K562 treated with DMSO at 1 percent for 12 hours (cell line): ENCODE data around the gene ERFE. TPM values are rescaled to one million over a fixed set of nuclear protein-coding genes. Genes with fewer than 3 reads are reported as not detected.

Experiments used
- total RNA-seq: library from RNA; unstranded; fragments of 300-600 nt; gene quantifications from 2 replicates; pipeline ENCODE4 v1.2.3, GENCODE V29; 2022; ENCODE audit not compliant: insufficient read depth

ERFE gene, protein sequence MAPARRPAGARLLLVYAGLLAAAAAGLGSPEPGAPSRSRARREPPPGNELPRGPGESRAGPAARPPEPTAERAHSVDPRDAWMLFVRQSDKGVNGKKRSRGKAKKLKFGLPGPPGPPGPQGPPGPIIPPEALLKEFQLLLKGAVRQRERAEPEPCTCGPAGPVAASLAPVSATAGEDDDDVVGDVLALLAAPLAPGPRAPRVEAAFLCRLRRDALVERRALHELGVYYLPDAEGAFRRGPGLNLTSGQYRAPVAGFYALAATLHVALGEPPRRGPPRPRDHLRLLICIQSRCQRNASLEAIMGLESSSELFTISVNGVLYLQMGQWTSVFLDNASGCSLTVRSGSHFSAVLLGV
- total RNA-seq: 22.4 and 27.9 TPM in 2 replicates

DNA sequence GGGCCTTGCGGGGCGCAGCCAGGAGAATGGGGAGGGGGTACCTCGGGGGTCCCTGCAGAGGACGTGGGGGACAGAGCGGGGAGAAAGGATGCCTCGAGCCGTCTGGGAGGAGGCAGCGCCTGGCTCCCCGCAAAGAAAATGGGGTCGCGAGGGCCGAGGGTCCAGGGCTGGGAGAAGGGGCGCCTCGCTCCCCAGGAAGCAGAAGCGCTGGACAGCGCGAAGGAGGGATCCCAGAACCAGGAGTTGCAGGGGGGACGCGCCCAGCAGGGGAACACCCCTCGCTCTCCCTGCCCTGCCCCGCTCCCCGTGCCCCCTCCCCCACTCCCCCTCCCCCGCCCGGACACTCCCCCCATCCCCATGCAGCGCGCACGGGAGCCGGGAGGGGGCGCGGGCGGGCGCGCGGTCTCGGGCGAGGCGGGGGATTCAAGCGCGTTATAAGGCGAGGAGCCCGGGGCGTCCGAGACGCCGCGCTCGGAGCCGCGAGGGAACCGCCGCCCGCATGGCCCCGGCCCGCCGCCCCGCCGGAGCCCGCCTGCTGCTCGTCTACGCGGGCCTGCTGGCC, at the start of gene ERFE:
Gene ERFE (plus strand): TSS at position 462 of the 562 bp plus-strand sequence. CDS start 38 bp downstream, at position 500.

DNA sequence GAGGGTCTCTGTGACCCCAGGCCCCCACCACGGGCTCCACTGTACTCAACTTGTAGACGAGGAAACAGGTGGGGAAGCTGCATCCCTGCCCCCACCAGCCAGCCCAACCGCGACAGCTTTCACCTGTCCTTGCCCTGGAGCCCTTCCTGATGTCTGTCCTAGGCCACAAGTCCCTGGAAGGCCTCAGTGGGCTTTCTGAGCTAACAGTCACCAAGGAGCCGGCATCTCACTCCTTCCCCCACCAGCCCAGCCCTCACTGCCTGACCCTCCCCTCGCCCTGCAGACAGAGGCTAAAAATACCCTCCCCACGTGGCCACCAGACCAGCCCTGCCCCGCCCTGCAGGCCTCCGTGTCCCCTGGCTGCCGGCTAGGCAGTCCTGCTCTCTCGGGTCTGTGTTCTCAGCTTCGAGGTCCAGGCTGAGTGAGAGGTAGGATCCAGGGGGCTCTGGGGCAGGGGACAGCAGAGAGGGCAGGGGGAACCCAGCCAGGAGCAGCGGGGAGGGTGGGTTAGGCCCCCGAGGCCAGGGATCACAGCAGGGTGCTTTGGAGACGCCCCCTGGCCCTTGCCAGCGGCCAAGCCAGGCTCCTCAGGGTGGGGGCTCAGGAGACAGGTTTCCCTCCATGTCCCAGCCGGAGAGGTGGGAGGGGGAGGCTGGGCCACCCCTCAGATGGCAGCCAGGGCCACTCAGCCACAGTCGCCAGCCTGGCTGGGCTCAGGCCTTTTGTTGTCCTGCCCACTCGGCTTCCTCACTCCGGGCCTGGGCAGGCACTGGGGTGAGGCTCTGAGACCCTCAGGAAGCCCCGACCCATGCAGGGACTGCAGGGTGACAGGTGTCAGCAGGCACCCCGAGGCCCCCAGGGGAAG, 20.2 kb upstream of the ERFE start, which contains the start of gene KLHL30:
Gene KLHL30 (plus strand): TSS at position 338 of the 865 bp plus-strand sequence. CDS start 2,087 bp downstream, outside the sequence.

DNA sequence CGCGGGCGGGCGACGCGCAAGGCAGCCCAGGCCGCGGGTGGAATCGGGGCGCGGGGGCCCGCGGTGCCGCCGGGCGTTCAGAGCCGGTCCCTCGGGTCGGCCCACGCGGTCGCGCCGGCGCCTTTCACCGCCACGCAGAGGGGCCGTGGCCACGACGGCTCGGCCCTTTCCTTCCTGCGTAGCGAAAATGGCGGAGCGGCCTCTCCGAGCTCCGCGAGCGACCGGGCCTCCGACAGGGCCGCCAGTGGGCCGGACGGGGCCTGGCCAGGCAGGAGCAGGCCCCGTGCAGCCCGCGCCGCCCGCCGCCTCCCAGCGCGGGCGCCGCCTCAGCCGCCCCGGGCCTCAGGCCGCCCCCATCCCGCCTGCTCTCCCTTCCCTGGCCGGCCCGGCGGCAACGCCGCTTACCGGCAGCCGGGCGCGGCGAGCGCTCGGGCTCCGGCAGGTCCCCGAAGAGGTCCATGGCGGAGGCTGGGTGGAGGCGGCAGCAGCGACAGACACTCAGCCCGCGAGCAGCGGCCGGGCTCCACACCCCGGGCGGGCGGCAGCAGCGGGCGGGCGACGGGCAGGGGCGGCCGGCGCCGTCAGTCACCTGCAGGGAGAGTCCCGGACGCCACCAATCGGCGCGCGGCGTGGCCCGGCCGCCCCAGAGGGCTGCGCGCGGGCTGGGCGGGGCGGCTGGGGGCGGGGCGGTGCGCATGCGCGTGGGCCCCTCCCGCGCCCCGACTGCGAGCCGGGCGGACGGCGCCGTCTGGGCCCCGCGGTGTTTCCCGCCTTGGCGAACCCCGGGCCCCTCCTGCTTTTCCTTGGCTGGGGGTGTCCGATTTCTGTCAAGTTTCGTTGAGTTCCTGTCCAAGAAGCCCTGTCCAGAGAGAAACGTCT, 44.6 kb downstream of the ERFE start, which contains the start of gene ILKAP:
Gene ILKAP (minus strand): TSS at position 602 of the 879 bp plus-strand sequence. CDS start 142 bp downstream, at position 460.

Other genes with a start within 250 kb of the ERFE start
- 27.9 and 48.2 TPM in 2 replicates for gene UBE2F, start 192.0 kb upstream of the ERFE start, total RNA-seq
- gene SCLY, start 98.0 kb upstream of the ERFE start, total RNA-seq: 9.7 and 18.2 TPM in 2 replicates
- 0.33 TPM in 1 of 2 replicates, not detected in the other for gene ESPNL, start 58.6 kb upstream of the ERFE start, total RNA-seq
- gene KLHL30, start 20.3 kb upstream of the ERFE start, total RNA-seq: not detected in 2 replicates
- gene ILKAP, start 44.7 kb downstream of the ERFE start, total RNA-seq: 26.2 and 39.8 TPM in 2 replicates
- 170 and 238 TPM in 2 replicates for gene HES6, start 81.1 kb downstream of the ERFE start, total RNA-seq
- gene PER2, start 129.6 kb downstream of the ERFE start, total RNA-seq: 0.42 and 0.91 TPM in 2 replicates
- gene TRAF3IP1, start 161.5 kb downstream of the ERFE start, total RNA-seq: 4.8 and 6.8 TPM in 2 replicates